H1 (cell line): ENCODE data around the gene SAMD7. TPM values are rescaled to one million over a fixed set of nuclear protein-coding genes. Genes with fewer than 3 reads are reported as not detected.

ENCODE experiments used
- HDAC2 ChIP-seq, 2 experiments: fragments of 300-600 bp in 1 of 2; sonication (generic) in 1 of 2; IDR thresholded peaks; 2 replicates each; pipeline ENCODE4 v1.6.1; 2011 to 2012; ENCODE audit warnings: low read depth in 2 of 2, low read length in 2 of 2, mild to moderate bottlenecking in 2 of 2, moderate library complexity in 2 of 2, borderline replicate concordance in 1 of 2, inconsistent platforms in 1 of 2
- polyA plus RNA-seq, 7 experiments: library from polyadenylated mRNA; depleted of rRNA in 3 of 7; stranded (reverse) in 5 of 7; unstranded in 2 of 7; fragments of >200 nt in 5 of 7; fragments of 200-250 nt in 2 of 7; gene quantifications; 1 replicate in 5 of 7; 2 replicates in 1 of 7; 4 replicates in 1 of 7; pipeline versions ENCODE4 v1.2.1 to v1.2.3, GENCODE V29; 2011 to 2013; ENCODE audit warnings: missing spikeins in 2 of 7, mixed read lengths in 2 of 7
- total RNA-seq: library from RNA; stranded (reverse); fragmentation: NEBNext Ultra II Directional; extraction: Animal tissue kit (Norgen Biotek cat#: 25700); gene quantifications from 2 replicates; pipeline ENCODE4 v1.2.1, GENCODE V29; 2021

The SAMD7 gene
- total and polyA plus RNA-seq, 2 of the 8 experiments (the other 6 are each of a cell fraction or from before 2014, with no cell fraction given), result not detected

DNA sequence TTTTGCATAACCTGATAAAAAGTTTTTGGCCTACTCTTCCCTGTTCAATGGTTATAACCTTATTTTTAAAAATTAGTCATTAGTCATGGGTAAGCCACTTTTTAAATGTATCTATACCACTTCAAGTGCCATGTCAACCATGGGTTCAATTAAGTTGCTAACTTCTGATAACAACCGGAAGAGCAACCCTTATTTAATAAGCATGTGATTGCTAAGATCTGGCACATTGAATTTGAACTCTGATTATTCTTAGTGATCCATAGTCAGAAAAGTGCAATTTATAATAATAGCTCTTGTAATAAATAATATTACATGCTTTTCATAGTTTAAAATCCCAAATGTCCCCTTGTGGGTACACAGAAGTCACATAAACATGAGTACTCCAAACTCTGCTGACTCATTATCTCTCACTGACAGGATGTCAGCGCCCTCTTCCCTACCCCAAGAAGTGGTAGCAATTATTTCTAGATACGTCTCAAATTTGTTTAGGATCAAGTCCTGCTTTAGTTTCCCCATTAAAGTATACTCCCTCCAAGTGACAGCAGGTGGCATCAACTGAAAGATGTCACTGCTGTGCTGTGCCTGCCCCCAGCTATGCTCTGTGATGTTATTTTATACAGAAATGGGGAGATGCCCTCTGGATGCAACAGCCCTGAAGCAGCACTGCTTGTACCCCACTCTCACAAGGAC, 18.6 kb downstream of the SAMD7 start (continued):
- no peak for TF ChIP-seq HDAC2 (IDR thresholded peaks at IDR 0.05; ENCODE audit: borderline replicate concordance in 1 of 2, low read depth in 2 of 2, low read length in 2 of 2)
- TF ChIP-seq, all 59 proteins: peak for 0
